ENCODE results near the gene PNMA8B.

DNA sequence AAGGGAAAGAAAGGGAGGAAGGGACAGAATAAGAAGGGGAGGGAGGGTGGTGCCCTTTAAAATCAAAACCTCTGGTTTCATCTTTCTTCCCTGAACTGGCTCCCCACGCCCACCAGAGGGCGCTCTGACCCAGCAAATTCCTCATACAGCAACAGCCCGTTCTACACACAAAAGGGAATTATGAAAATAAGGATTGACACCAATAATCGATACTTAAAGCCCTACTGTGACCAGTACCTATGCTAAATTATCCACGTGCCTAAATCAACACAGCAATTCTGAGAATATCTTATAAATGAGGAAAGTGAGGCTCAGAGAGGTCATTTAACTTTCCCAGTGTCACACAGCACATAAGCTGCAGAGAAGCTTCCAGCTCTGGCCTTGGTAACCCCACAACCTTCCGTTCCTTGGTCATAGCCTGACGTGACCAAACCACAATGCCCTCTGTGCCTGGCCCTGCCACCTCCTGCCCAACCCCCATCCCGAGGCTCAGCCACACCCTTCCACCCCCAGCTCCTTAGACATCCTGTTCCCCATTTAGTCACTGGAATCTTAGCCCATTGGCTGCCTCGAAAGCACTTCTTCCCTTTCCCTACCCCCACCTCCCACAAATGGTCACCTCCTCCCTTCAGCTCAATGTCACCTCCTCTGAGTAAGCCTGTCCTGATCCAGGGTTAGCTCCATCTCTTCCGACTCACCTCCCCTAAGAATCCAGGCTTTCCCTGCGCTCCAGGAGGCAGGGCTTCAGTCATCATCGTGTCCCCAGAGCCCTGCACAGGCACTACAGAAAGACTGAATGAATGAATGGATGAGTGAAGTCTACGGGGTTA is 34.2 kb upstream of the PNMA8B start:
- TF ChIP-seq ZNF24 (tag by site-specific recombination; IDR thresholded peaks at IDR 0.05) = peak; percentile 98
- no peak for TF ChIP-seq TCF7L2 (IDR thresholded peaks at IDR 0.05; ENCODE audit: borderline replicate concordance, low read depth, low read length)
- TF ChIP-seq, protein P1, sequence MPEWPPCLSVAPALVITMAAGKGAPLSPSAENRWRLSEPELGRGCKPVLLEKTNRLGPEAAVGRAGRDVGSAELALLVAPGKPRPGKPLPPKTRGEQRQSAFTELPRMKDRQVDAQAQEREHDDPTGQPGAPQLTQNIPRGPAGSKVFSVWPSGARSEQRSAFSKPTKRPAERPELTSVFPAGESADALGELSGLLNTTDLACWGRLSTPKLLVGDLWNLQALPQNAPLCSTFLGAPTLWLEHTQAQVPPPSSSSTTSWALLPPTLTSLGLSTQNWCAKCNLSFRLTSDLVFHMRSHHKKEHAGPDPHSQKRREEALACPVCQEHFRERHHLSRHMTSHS (tag by site-specific recombination; IDR thresholded peaks at IDR 0.05) = no peak
- TF ChIP-seq, protein P2, sequence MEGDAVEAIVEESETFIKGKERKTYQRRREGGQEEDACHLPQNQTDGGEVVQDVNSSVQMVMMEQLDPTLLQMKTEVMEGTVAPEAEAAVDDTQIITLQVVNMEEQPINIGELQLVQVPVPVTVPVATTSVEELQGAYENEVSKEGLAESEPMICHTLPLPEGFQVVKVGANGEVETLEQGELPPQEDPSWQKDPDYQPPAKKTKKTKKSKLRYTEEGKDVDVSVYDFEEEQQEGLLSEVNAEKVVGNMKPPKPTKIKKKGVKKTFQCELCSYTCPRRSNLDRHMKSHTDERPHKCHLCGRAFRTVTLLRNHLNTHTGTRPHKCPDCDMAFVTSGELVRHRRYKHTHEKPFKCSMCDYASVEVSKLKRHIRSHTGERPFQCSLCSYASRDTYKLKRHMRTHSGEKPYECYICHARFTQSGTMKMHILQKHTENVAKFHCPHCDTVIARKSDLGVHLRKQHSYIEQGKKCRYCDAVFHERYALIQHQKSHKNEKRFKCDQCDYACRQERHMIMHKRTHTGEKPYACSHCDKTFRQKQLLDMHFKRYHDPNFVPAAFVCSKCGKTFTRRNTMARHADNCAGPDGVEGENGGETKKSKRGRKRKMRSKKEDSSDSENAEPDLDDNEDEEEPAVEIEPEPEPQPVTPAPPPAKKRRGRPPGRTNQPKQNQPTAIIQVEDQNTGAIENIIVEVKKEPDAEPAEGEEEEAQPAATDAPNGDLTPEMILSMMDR (tag by site-specific recombination; IDR thresholded peaks at IDR 0.05) = peak; percentile 89

All from HEK293 (cell line).